OCI-M1 (cell line): ENCODE measurements around the gene RIPOR1.

ENCODE experiments used
- DNase-seq: peaks from one replicate; lab custom pipeline; 2025; lab: John Stamatoyannopoulos, UW

The RIPOR1 gene

GRCh38 chr16:67558859-67559258 lies 30.2 kb downstream of the RIPOR1 start:
- no peak for DNase-seq

GRCh38 chr16:67560827-67561342 lies 32.3 kb downstream of the RIPOR1 start:
- DNase-seq = no peak

GRCh38 chr16:67561501-67561823 lies 32.8 kb downstream of the RIPOR1 start:
- no peak for DNase-seq

- DNase-seq = peak; percentile 98
Measured at GRCh38 chr16:67561824-67562525, 33.3 kb downstream of the RIPOR1 start.

GRCh38 chr16:67562526-67562917 lies 33.9 kb downstream of the RIPOR1 start, which contains the start of gene CTCF:
Gene CTCF, plus strand, starts transcription at chr16:67562526. Its CDS starts 48,307 bp downstream, at chr16:67610833.
- peak; percentile 90 for DNase-seq

GRCh38 chr16:67562918-67563707 lies 34.5 kb downstream of the RIPOR1 start:
- peak; percentile 79 for DNase-seq

- peak; percentile 71 for DNase-seq
Measured at GRCh38 chr16:67563708-67564468, 35.3 kb downstream of the RIPOR1 start.

GRCh38 chr16:67565470-67566100 lies 37.0 kb downstream of the RIPOR1 start:
- DNase-seq = no peak

- DNase-seq = no peak
Measured at GRCh38 chr16:67571464-67571863, 42.8 kb downstream of the RIPOR1 start.

- no peak for DNase-seq
Measured at GRCh38 chr16:67571981-67572431, 43.4 kb downstream of the RIPOR1 start.

GRCh38 chr16:67579686-67580085 lies 51.1 kb downstream of the RIPOR1 start:
- no peak for DNase-seq

GRCh38 chr16:67580202-67580601 lies 51.6 kb downstream of the RIPOR1 start:
- no peak for DNase-seq

- no peak for DNase-seq
Measured at GRCh38 chr16:67593288-67593687, 64.7 kb downstream of the RIPOR1 start.

GRCh38 chr16:67593701-67594100 lies 65.1 kb downstream of the RIPOR1 start:
- no peak for DNase-seq

- DNase-seq = no peak
Measured at GRCh38 chr16:67594256-67594915, 65.8 kb downstream of the RIPOR1 start.

- DNase-seq = no peak
Measured at GRCh38 chr16:67594956-67595355, 66.3 kb downstream of the RIPOR1 start.
